Activated CD4-positive, alpha-beta T cell treated with anti-CD3 and anti-CD28 coated beads, Interleukin-2, amount 50 U/mL, for 1 hour (primary cell): ENCODE results near the gene B3GALT4.

ENCODE experiments used
- DNase-seq: peaks from one replicate; pipeline ENCODE4 v3.0.0-alpha.2; 2020

B3GALT4 gene

GRCh38 chr6:33315793-33316602 is 39.1 kb downstream of the B3GALT4 start:
- DNase-seq = no peak

- no peak for DNase-seq
These were observed 39.9 kb downstream of the B3GALT4 start for GRCh38 chr6:33316603-33317418.

GRCh38 chr6:33317419-33317668 is 40.4 kb downstream of the B3GALT4 start:
- DNase-seq = no peak

- DNase-seq = peak; percentile 96
These were observed 40.9 kb downstream of the B3GALT4 start, which contains the start of gene ZBTB22 for GRCh38 chr6:33317669-33318425. ZBTB22 (minus strand) TSS chr6:33317744; CDS start chr6:33316916, 828 bp downstream.

- no peak for DNase-seq
These were observed 41.6 kb downstream of the B3GALT4 start for GRCh38 chr6:33318426-33319073.

- DNase-seq = no peak
These were observed 43.0 kb downstream of the B3GALT4 start for GRCh38 chr6:33319939-33320314.

- no peak for DNase-seq
These were observed 43.6 kb downstream of the B3GALT4 start for GRCh38 chr6:33320315-33321181.

GRCh38 chr6:33321227-33321626 is 44.3 kb downstream of the B3GALT4 start:
- no peak for DNase-seq

- DNase-seq = peak; percentile 13
These were observed 46.7 kb downstream of the B3GALT4 start for GRCh38 chr6:33323623-33323948.

GRCh38 chr6:33324125-33324524 is 47.2 kb downstream of the B3GALT4 start:
- DNase-seq = no peak
